ENCODE measurements around the gene TGFBR2.
A peak's percentile ranks its signal among the peaks of the same experiment; 100 is the strongest.

TGFBR2 gene

DNA sequence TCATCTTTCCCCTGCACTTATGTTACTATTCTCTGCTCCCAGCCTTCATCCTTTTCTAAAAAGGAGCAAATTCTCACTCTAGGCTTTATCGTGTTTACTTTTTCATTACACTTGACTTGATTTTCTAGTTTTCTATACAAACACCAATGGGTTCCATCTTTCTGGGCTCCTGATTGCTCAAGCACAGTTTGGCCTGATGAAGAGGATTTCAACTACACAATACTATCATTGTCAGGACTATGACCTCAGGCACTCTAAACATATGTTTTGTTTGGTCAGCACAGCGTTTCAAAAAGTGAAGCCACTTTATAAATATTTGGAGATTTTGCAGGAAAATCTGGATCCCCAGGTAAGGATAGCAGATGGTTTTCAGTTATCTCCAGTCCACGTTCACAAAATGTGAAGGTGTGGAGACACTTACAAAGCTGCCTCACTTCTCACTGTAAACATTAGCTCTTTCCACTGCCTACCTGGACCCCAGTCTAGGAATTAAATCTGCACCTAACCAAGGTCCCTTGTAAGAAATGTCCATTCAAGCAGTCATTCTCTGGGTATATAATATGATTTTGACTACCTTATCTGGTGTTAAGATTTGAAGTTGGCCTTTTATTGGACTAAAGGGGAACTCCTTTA, 86.2 kb downstream of the TGFBR2 start:
- no peak for DNase-seq (ENCODE audit: low spot score)

DNA sequence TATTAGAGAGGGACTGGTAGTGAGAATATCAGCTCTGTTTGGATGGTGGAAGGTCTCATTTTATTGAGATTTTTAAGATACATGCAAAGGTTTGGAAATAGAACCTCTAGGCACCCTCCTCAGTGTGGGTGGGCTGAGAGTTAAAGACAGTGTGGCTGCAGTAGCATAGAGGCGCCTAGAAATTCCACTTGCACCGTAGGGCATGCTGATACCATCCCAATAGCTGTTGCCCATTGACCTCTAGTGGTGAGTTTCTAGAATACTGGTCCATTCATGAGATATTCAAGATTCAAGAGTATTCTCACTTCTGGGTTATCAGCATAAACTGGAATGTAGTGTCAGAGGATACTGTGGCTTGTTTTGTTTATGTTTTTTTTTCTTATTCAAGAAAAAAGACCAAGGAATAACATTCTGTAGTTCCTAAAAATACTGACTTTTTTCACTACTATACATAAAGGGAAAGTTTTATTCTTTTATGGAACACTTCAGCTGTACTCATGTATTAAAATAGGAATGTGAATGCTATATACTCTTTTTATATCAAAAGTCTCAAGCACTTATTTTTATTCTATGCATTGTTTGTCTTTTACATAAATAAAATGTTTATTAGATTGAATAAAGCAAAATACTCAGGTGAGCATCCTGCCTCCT, 87.2 kb downstream of the TGFBR2 start:
- DNase-seq (ENCODE audit: low spot score): peak; percentile 32

GRCh38 chr3:30694148-30694547, 87.7 kb downstream of the TGFBR2 start:
- DNase-seq (ENCODE audit: low spot score): no peak

DNA sequence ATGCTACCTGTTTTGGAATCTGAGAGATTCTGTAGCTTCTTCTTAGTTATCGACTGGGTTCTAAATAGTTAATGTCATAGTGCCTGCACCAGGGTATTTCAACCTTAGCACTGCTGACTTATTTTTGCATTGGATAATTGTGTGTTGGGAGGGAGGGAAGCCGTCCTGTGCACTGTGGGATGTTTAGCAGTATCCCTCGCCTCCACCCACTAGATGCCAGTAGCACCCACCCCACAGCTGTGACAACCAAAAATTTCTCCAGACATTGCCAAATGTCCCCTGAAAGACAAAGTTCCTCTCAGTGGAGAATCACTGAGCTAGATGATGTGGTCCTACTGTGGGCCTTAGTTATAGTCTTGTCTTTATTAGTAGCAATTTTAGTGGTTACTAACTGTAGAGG, 88.3 kb downstream of the TGFBR2 start:
- DNase-seq (ENCODE audit: low spot score): no peak

DNA sequence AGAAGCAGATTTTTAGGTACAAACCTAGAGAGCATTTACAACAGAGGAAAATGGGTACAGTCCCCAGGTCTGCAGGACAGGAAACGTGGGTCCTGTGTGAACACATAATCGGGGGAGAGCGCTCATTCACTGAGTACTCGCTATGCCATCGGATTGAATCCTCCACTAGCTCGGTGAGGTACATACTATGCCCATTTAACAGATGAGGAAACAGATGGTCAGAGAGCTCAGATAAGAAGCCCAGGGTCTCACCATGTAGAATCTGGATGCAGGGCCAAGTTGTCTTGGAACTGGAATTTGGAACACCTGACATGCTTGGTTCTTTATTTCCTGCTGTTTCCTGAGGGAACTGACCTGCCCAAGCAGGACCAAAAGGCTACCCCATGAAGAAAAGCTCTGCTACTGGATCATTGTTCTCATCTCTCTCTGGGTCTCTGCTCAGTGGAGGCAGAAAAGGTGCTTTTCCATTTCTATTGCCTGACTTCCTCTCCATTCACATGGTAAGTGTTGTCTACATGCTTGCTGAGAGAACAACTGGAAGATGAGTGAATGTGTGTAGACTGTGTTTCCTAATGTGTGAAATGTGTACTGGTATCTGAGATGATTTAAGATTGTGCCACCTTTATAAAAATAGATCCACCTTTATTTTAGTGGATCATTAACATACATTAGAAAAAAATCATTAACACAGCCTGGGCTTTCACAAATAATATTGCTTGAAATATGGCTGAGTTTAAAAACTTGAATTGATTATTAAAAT, 89.1 kb downstream of the TGFBR2 start:
- no peak for DNase-seq (ENCODE audit: low spot score)

DNA sequence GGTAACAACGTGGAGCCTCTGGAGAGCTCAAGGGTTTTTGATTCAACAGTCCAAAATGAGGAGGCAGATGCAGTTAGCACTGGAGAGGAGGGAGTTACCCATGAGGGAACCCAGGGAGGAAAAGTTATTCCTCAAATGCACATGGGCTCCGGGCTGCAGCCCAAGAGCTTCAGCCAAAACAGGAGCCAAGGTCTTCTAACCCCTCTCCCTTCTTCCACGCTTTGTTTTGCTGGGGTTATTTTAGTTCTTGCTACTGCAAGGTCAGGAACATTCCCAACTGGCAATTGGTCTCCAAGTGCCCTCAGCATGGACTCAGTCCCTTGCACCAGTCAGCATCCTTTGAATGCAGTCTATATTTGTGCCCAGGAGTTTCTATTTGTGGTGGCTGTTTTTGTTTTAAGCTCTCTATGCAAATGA, 90.0 kb downstream of the TGFBR2 start:
- peak; percentile 9 for DNase-seq (ENCODE audit: low spot score)

GRCh38 chr3:30696896-30697295, 90.5 kb downstream of the TGFBR2 start:
- no peak for DNase-seq (ENCODE audit: low spot score)

- no peak for DNase-seq (ENCODE audit: low spot score)
These were observed 92.1 kb downstream of the TGFBR2 start for GRCh38 chr3:30698549-30698948.

DNA sequence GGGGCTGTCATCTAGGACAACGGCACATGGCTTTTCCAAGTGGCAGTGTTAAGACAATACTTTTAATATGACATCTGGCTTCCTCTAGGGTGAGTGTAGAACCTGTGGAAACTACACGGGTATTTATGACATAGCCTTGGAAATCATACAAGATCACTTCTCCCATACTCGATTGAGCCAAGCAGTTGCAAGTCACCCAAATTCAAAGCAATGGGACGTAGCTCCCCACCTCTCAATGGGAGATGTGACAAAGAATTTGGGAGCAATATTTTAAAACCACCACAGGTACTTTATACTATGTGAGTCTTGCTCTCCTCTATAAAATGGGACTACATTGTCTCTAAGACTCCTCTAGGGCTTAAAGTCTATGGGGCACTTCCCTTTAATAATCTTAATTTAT, 93.5 kb downstream of the TGFBR2 start:
- no peak for DNase-seq (ENCODE audit: low spot score)

- DNase-seq (ENCODE audit: low spot score): no peak
These were observed 94.4 kb downstream of the TGFBR2 start for GRCh38 chr3:30700702-30701321.

DNA sequence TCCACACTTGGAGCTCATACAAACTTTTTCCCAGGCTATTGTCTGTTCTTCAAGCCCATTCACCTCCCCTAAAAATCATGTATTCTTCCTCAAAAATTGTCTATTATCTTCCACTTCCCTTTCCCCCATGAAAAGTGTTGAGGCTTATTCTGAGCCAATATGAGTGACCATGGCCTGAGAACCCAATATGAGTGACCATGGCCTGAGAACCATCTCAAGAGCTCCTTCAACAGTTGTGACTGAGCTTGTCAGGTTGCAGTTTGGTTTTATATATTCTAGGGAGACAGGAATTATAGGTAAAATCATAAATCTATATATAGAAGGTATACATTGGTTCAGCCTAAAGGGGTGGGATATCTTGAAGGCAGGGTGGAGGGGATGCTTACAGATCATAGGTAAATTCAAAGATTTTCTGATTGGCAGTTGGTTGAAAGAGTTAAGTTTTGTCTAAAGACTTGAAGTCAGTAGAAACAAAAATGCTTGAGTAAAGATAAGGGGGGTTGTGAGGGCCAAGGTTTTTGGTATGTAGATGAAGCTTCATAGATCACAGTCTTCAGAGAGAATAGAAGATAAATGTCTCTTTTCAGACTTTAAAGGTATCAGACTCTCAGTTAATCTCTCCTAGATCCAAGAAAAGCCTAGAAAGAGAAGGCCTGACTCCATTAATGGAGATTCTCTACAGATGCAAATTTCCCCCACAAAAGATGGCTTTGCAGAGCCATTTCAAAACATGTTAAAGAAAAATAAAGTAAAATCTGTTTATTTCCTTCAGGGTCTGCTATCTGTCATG, 95.8 kb downstream of the TGFBR2 start:
- no peak for DNase-seq (ENCODE audit: low spot score)

DNA sequence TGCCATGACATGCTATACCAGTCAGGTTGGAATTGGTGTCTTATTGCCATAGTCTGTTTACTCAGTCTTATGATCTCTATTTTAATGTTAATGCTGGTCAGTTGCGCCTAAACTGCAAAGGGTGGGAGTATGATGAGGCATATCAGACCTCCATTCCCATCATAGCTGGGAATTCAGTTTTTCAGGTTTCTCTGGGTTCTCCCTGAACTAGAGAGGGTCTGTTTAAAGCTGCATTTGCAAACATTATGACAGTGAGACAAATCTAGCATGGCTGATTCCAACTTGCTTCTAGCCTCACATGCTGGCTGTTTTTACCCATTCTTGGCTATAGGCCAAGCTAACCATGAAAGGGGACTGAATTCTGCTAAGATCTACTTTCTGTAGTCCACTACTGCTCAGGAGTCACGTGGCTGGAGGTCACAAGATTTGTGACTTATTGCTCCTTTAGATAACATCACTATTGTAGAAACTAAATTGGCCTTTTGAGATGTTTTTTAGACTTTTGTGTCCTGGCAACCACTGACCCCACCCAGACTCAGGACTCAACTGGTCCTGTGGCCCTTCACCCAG, 96.5 kb downstream of the TGFBR2 start:
- DNase-seq (ENCODE audit: low spot score): no peak

GRCh38 chr3:30704931-30705890, 98.8 kb downstream of the TGFBR2 start:
- DNase-seq (ENCODE audit: low spot score): no peak

DNA sequence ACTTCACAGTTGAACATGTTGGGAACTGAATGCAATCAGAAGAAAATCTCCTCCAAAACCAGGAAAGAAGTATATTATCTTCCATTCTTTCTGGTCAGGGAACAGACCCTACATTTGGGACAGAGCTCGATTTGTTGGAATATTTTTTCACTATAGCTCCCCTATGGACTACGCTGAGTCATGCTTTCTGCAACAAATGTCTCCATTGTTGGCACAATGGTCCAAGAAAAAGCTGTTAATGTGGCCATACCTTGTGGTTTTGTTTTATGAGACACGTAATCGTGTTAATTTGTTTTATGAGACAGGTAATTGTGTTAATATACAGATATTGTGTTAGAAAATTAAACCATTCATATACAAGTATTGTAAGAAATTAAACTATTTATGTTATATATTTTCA, 101.4 kb downstream of the TGFBR2 start:
- no peak for DNase-seq (ENCODE audit: low spot score)

DNA sequence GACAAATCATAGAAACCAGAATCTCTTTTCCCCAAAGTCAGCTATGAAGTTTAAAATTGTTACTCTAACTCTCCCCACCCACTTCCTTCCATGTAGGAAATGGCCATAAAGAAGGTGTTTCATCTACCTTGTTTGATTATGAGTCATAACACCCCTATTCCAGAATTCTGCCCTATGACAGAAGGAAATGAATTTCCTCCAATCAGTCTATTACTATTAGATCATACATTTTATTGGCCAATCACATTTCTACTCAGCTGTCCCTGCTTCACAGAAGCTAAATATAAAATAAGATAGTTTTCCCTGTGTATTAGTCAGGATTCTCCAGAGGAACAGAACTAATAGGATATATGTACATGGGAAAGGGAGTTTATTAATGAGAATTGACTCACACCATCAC, 102.1 kb downstream of the TGFBR2 start:
- DNase-seq (ENCODE audit: low spot score): no peak

DNA sequence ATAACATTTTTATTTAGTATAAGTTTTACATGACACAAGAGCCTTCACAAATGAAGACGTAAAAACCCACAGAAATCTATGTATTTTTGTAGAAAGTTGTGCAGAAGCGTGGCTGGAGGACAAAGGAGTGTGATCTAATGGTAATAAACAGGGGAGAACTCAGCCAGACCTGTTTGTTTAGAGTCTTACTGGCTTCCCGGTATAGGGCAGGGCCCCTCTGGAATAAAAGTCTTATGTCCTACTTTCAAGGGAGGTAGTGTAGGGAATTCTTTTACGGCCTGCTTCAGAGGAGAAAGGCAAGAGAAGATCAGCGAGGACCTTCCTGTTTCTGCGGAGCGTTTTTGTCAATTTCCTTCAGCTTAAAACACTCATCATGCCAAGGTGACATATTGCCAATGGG, 103.6 kb downstream of the TGFBR2 start:
- no peak for DNase-seq (ENCODE audit: low spot score)

DNA sequence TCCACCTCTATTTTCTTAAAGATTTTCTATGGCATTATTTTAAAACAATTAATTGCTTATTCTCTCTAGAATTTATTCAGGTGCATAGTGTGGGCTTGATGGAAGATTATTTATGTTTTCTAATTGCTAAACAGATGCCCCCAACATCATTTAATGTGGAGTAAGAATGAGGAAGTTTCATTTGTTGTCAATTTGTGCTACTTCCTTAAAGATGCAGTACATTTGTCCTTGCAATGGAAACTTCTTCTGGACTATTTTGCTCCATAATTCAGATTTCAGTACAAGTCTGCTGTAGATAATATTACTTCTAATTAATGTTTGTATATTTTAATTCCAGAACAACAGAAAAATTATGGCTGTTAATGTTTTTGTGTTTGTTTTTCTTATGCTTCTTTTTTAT, 104.8 kb downstream of the TGFBR2 start:
- no peak for DNase-seq (ENCODE audit: low spot score)

GRCh38 chr3:30711867-30712266, 105.5 kb downstream of the TGFBR2 start:
- no peak for DNase-seq (ENCODE audit: low spot score)

GRCh38 chr3:30712991-30713390, 106.6 kb downstream of the TGFBR2 start:
- no peak for DNase-seq (ENCODE audit: low spot score)

DNA sequence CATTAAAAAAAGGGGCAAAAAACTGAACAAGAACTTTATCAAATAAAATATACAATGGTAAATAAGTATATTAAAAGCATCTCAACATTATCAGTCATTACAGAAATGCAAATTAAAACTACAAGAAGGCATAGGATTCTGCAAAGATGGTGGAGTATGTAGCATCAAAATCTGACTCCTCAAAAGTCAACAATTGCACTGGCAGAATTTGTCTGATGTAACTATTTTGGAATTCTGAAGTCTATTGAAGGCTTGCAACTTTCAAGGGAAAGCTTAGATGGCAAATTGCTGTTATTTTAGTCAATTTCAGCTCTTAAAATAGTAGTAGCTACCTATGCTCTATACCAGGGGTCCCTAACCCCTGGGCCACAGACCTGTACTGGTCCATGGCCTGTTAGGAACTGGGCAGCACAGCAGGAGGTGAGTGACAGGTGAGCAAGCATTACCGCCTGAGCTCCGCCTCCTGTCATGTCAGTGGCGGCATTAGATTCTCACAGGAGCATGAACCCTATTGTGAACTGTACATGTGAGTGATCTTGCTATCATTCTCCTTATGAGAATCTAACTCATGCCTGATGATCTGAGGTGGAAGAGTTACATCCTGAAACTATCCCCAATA, 107.6 kb downstream of the TGFBR2 start:
- DNase-seq (ENCODE audit: low spot score): no peak

Measured in cerebellar cortex (tissue), 1 donor.